HG03175 (cell line): ENCODE results near the gene KMO.
A peak's percentile ranks its signal among the peaks of the same experiment; 100 is the strongest.

Source experiments
- ATAC-seq: cut with Tn5 transposase; IDR thresholded peaks from one replicate; pipeline ENCODE4 v1.9.1; 2021; ENCODE audit warnings: mild to moderate bottlenecking, moderate library complexity; ENCODE audit not compliant: unreplicated experiment

Gene KMO

GRCh38 chr1:241532162-241532531, at the start of gene KMO:
Gene KMO, plus strand, starts transcription at chr1:241532378. Its CDS starts 67 bp downstream, at chr1:241532445.
- peak; percentile 34 for ATAC-seq

- ATAC-seq = no peak
Measured at GRCh38 chr1:241482761-241483250, 49.4 kb upstream of the KMO start.

- ATAC-seq = peak; percentile 87
Measured at GRCh38 chr1:241485145-241485544, 47.0 kb upstream of the KMO start.

GRCh38 chr1:241485554-241485992, 46.6 kb upstream of the KMO start:
- peak; percentile 55 for ATAC-seq

- no peak for ATAC-seq
Measured at GRCh38 chr1:241488739-241489138, 43.4 kb upstream of the KMO start.

GRCh38 chr1:241495741-241496140, 36.4 kb upstream of the KMO start:
- ATAC-seq = no peak

GRCh38 chr1:241499910-241500309, 32.3 kb upstream of the KMO start:
- no peak for ATAC-seq

GRCh38 chr1:241503444-241503843, 28.7 kb upstream of the KMO start:
- no peak for ATAC-seq

- ATAC-seq = no peak
Measured at GRCh38 chr1:241507189-241507863, 24.9 kb upstream of the KMO start.

GRCh38 chr1:241513378-241513777, 18.8 kb upstream of the KMO start:
- ATAC-seq = no peak

- ATAC-seq = peak; percentile 22
Measured at GRCh38 chr1:241518476-241519307, 13.5 kb upstream of the KMO start.

GRCh38 chr1:241519308-241520079, 12.7 kb upstream of the KMO start, which contains the start of gene FH:
Gene FH, minus strand, starts transcription at chr1:241519755. Its CDS starts 33 bp downstream, at chr1:241519722.
- ATAC-seq = peak; percentile 97

- ATAC-seq = no peak
Measured at GRCh38 chr1:241520080-241520465, 12.1 kb upstream of the KMO start.

- ATAC-seq = no peak
Measured at GRCh38 chr1:241521718-241522117, 10.5 kb upstream of the KMO start.

- ATAC-seq = no peak
Measured at GRCh38 chr1:241525026-241525425, 7.2 kb upstream of the KMO start.

- no peak for ATAC-seq
Measured at GRCh38 chr1:241527146-241527545, 5.0 kb upstream of the KMO start.

GRCh38 chr1:241531195-241532161, 700 bp upstream of the KMO start:
- ATAC-seq = peak; percentile 68

- ATAC-seq = peak; percentile 66
Measured at GRCh38 chr1:241532864-241533263, 686 bp downstream of the KMO start.

GRCh38 chr1:241533326-241534115, 1.3 kb downstream of the KMO start:
- peak; percentile 30 for ATAC-seq
